HG03342 (cell line): ENCODE data around the gene OXLD1.
"Not testable (repeated sequence)": the region's sequence is repeated elsewhere in the genome, so short reads cannot be mapped to it uniquely, and the experiment has no call there.

Source experiments
- ATAC-seq: cut with Tn5 transposase; IDR thresholded peaks from one replicate; pipeline ENCODE4 v1.9.1; 2021; ENCODE audit warnings: mild to moderate bottlenecking, moderate library complexity; ENCODE audit not compliant: unreplicated experiment

OXLD1 gene

DNA sequence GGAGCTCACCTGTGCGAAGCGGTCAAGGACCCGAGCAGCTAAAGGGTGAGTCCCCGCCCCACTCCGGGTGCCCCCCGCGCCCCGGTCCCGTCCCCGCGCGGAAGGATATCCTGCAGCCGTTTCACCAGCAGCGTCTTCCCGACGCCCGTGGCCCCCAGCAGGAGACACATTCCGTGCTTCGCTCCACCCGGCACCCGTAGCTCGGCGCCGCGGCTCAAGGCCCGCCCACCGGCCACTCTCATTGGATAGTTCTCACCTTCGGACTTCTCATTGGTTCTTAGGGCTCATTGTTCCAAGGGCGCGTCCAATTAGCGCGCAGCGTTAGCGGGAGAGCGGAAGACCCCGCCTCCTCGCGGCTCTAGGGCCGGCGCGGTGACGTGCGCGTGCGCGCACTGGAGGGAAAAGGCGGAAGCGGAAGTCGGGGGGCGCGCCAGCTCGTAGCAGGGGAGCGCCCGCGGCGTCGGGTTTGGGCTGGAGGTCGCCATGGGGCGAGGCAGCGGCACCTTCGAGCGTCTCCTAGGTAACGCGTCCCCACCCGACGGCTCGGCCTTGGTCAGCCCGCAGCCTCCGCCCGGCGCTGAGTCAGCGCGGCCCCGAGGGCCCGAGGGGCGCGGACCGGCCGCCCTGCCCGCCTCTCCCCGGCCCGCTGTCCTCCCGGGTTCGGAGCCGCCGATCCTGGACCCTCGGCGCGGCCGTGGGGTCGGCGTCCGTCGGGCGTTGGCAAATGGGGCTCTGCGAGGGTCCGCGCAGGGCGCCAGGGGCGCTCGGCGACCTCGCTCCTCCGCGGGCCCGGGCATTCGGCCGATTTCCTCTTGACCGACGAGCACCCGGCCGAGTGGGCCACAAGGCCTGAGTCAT is 17.4 kb upstream of the OXLD1 start, which contains the start of the genes ARL16 and HGS:
Gene ARL16 (minus strand): TSS at position 214 of the 858 bp plus-strand sequence. CDS start 44 bp downstream, at position 170.
Gene HGS (plus strand): TSS at position 428 of the 858 bp plus-strand sequence. CDS start 56 bp downstream, at position 484.
- peak; percentile 95 for ATAC-seq

DNA sequence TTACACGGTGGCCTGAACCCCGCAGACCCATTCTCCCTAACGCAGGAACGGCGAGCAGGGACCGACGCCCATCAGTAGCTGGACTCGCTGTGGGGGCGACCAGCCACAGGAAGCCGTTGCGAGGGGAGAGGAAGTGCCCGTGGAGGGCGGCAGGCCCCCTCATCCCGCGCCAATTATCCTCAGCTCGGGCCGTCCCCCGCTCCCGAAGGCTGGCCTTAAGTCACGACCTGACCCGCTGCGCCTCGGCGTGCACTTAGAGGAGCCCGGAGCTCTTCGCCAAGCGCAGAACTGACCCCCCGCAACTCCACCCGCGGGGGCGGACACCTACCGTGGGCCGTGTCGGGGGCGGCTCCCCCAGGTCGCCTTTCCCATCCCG is 16.8 kb upstream of the OXLD1 start:
- no peak for ATAC-seq

DNA sequence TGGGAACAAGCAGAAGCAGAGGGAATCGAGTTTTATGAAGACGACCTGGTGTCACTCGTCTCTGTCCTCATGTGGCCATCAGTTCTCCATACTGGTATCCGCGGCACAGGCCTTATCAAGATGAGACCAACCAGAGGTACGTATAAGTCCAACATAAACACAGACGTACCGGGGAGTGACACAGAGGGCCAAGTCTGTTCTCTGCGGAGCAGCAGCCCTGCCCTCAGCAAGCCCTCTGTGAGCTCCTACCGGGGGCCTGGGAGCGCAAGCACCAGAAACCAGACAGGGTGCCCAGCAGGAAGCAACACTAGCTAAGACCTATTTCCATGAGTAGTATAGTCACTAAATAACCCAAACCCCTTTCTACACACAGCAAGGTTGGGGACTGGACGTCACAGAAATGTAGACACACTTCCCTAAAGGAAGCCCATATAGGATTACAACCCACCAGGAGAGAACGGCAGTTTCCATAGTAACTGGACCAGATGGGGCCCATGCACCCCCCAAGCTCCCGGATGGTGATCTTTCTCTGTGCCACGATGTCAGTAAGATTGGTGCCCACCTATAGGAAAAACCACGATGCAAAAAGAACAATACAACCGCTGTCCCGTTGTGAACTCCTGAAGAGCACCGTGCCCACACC is 16.3 kb upstream of the OXLD1 start:
- no peak for ATAC-seq

DNA sequence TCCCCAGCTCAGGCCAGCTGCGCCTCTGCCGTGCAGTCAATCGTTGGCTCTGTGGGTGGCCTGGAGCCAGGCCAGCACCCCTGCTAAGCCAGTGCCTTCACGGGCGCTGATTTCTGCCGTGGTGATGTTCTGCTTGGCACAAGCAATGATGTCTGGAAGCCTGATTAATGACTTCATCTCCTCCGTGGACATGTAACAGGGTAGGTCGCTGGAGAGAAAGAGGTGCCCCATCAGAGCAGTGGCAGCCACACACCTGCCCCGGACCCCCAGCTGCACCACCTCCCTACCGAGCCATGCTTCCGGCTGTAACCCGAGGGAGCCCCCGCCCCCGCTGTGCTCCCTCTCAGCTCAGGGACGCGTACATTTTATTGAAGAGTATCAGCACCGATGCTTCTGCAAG is 15.3 kb upstream of the OXLD1 start:
- no peak for ATAC-seq

DNA sequence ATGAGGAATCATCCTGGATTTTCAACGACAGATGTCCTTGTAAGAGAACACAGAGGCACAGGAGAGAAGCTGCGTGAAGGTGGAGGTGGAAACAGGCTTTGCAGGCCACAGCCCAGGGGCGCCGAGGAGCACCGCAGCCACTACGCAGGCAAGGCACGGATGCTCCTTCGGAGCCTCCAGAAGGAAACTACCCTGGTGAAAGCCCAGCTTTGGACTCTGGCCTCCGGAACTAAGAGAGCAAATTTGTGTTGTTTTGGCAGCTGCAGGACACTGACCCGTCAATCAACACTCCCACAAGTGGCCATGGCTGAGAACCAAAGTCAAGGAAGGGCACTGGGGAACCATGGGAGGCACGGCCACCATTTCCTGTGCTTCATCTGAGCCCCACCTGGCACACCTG is 13.7 kb upstream of the OXLD1 start:
- no peak for ATAC-seq

DNA sequence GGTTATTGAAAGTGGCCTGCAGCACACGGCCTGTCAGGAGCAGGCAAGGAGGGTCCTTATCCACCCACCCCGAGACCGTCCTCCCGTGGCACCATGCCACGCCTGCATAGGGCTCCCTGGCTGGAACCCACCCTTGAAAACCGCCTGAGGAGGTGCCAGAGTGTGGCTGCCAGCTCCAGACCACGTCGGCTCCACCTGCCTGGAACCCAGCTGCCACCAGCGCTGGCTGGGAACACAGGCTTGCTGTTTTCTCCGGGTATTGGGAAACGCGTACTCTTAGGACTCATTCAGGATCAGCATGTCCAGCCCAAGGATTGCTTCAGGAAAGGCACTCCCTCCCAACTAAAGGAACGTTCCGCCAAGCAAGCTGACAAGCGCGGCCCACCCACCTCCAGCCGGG is 10.5 kb upstream of the OXLD1 start:
- ATAC-seq = no peak

DNA sequence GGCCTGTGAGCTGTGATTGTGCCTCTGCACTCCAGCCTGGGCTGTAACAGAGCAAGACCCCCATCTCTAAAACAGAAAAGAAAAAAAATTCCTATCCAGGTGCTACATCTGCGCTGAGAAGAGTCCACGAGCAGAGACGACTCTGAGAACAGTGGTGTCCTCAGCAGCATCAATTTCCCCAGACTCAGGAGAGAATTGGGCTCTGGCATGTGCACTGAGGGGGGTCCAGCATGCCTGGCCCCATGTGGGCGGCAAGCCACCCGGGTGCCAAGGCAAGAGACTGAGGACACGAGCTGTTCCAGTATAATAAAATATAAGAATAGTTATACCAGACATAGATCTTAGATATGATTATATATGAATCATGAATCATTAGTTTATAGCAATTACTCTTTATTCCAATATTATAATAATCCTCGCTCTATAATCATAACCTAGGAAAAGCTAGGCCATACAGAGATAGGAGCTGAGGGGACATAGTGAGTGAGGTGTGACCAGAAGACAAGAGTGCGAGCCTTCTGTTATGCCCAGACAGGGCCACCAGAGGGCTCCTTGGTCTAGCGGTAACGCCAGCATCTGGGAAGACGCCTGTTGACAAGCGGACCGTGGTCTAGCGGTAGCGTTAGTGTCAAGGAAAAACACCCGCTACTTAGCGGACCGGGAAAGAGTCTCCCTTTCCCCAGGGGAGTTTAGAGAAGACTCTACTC is 9.3 kb upstream of the OXLD1 start:
- ATAC-seq = not testable (repeated sequence)

DNA sequence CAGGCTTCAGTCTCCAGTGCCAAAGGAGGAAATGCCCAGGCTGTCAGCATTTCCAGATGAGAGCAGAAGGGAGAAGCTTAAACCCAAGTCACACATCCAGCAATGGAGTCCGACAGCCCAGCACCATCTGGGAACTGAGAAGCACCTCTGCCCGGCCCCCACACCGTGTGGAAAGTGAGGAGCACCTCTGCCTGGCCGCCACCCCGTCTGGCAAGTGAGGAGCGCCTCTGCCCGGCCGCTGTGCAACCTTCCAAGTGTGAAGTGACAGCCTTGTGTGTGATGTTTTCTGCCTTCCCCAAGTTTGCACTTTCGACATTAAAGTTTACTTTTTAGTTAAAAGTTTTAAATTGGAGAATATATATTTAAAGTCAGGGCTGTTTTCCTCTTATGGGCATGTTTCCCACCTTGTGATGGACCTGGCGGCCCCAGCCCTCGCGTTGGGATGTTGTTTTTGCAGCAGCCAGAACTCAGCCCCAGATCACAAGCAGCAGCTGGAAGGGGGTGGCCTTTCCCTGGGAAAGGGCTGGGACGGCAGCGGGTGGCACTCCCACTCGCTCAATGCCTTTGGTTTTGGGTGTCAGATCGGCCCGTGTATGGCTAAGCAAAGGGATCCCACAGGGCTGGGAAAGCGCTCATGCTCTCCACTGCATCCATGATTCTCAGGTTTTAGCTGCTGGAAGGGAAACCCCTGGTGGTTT is 7.3 kb upstream of the OXLD1 start:
- no peak for ATAC-seq

DNA sequence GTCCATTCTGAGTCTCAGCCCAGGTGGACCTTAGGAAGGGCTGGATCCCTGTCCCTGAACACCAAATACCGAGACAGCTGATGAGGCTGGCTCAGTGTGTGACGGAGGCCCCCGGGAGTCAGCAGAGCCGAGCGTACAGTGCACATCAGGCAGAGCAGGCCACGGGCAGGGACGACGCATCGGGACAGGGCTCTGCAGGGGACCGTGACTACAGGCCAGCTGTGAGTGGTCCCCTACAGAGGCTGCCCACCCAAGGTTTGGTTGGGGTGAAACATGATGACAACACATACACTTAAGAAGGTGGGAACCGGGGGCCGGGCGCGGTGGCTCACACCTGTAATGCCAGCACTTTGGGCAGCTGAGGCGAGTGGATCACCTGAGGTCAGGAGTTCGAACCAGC is 6.5 kb upstream of the OXLD1 start:
- no peak for ATAC-seq

DNA sequence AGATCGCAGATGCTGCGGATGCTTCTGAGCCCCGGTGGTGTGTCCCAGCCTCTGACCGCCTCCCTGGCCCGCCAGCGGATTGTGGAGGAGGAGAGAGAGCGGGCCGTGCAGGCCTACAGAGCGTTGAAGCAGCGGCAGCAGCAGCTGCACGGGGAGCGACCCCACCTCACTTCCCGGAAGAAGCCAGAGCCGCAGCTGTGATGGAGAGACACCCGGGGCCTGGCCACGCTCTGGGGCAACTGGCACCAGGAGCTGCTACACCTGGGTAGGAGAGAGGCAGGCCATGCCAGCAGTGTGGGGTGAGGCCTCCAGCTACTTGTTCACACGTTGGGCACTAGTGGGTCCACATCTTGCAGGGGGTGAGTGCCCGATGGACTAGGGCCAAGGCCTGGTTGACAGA is 6.1 kb upstream of the OXLD1 start:
- ATAC-seq = no peak

DNA sequence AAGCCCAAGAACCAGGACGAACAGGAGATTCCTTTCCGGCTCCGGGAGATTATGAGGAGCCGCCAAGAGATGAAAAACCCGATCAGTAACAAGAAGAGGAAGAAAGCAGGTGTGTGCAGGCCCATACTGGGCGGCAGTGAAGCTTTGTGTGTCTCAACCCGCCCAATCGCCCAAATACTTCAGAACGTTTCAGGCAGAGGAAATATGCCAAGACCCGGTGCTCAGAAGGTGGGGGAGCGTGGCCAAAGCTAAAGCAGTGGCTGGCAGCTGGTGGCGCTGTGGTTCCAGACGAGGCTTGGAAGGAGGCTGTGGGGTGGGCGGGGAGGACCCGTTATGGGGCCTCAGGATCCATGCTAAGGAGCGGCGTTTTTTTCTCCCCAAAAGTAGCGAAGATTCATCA is 1.3 kb upstream of the OXLD1 start:
- no peak for ATAC-seq

DNA sequence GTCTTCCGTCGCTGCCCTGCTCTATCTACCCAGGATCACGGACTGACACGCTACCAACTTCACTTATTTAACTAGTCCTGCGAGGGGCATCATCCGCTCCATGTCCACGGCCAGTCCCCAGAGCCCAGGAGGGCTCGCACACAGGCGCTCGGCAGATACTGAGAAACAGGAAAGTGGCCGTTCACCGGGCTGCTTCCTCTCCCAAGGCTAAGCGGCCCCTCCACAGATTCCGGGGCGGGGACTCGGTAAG is 388 bp downstream of the OXLD1 start:
- peak; percentile 16 for ATAC-seq

DNA sequence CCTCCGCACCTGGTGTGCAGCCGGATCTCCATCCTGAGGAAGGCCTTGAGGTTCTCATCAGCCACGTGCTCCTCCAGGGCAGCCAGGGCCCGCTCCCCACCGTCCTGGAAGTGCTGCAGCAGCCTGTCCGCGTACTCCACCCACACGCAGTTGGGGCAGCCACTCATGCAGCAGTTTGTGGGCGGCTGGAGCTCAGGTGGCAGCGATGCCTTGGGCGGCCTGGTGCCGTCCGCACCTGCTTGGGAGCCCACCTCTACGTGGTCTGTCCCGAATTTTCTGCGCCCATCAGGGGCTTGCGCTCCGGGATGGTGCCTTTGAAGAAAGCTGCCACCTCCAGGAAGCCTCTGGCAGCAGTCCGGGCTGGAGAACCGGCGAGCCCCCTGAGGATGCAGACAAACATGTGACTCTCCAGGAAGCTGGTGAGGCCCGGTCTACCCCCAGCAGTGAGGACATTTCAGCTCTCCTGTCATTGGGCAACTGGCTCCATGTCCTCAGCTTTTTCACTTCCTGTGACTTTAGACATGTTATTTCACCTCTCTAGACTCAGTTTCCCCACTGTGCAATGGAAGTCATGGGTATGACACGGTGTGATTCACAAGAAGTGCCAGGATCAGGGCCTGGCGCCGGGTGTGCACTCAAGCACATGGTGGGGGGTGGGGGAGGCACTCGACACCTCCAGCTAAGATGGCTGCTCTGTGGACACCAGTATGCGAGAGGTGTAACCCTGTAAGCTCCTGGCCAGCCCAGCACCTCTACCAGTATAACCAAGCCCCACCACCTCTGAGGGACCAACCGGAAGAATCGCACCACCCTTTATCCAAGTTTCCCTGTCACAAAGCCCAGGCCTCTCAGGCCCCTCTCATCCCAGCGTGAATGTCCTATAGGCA is 957 bp downstream of the OXLD1 start:
- ATAC-seq = no peak

DNA sequence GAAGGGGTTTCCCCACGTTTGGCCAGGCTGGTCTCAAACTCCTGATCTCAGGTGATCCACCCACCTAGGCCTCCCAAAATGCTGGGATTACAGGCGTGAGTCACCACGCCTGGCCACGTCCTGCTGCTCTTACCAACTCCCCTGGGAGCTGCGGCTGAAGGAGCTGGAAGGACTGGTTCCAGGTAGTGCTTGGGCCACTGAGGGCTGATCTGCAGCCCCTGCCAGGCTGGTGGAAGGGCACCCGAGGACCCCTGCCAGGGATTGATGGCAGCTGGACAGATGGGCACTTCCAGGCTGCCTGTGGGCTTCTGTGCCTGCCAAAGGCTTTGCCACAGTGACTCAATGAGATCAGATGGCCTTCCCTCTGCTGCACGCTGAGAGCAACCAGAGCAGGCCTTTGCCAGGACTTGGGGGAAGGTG is 2.3 kb downstream of the OXLD1 start:
- ATAC-seq = no peak

DNA sequence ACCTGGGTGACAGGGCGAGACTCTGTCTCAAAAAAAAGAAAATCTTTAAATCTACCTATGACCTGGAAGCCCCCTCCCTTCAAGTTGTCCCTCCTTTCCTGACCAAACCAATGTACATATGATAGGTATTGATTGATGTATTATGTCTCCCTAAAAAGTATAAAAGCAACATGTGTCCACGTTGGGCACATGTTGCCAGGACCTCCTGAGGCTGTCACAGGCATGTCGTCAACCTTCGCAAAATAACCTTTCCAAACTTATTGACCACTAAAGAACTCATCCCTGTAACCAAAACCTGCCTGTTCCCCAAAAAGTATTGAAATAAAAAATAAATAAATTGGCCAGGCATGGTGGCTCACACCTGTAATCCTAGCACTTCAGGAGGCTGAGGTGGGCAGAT is 4.4 kb downstream of the OXLD1 start:
- no peak for ATAC-seq

DNA sequence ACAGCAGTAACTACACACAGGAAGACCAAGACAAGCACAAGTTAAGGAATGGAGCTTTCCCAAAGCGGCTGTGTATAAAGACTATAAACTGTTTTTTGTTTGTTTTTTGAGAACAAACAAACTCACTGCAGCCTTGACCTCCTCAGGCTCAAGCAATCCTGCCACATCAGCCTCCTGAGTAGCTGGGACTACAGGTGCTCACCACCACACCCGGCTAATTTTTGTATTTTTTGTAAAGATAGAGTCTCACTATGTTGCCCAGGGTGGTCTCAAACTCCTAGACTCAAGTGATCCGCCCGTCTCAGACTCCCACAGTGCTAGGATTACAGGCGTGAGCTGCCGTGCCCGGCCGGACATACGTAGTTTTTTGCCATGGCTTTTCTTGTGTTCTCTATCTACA is 6.0 kb downstream of the OXLD1 start:
- ATAC-seq = no peak

DNA sequence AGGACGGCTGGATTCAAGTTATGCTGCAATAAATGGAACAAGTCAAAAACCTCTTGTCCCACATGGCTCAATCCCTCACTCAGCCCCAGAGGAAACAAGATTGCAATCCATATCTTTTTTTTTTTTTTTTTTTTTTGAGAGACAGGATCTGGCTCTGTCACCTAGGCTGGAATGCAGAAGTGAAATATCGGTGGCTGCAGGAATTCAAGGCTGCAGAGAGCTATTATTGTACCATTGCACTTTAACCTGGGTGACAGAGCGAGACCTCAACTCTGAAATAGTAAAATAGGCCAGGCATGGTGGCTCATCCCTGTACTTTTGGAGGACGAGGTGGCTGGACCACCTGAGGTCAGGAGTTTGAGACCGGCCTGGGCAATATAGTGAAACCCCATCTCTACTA is 7.4 kb downstream of the OXLD1 start:
- ATAC-seq = no peak

DNA sequence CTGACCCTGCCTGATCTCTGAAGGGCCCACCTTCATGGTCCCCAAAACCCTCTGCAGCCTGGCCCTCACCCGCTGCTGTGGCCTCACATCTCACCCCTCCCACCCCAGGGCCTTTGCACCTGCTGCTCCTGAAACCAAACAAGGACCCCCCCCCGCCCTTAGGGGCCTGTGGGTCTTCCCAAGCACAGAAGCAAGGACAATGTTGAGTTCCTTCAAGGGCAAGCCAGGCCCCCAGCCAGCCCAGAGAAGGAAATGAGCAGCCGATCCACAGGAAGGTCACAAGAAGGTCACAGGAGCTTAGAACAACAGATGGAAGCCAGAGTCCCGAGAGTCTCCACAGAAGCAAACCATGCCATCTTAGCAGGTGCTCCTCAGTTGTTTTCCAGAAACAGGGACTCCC is 9.6 kb downstream of the OXLD1 start:
- ATAC-seq = no peak

DNA sequence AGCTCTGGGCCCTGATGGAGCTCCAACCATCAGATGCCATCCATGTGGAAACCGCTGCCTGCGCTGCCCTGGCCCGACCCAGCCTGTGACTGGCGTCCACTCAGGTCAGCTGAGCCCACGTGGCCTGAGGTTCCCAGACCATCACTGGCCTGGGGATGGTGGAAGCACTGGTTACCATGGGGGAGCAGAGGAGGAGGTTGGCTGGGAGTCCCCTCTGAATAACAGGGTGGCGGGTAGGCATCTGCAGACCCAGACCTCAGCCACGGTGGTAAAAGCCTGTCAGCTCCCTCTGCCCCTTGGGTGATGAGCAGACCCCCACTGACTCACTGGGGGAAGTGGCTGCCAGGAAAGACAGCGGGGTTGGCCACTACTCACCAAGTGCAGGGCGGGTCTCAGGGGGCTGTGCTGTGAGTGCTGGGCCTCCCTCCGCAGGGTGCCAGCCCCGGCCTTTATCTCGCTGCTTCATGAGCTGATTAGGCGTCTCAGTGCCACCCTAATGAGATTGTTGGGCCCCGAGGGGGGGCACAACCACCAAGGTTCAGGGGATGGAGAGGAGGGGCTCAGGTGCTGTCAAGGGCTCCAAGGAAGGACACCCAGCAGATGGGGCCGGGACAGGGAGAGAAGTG is 10.2 kb downstream of the OXLD1 start, which contains the start of gene PDE6G:
Gene PDE6G (minus strand): TSS at position 425 of the 626 bp plus-strand sequence. CDS start 3,237 bp downstream, outside the sequence.
- ATAC-seq = no peak
